ENCODE results near the gene QSOX2. TPM values are rescaled to one million over a fixed set of nuclear protein-coding genes. Genes with fewer than 3 reads are reported as not detected.

QSOX2 gene
- total RNA-seq, 4 donors from 2014 or later: 10.2 to 15.8 (median 12.1) TPM

DNA sequence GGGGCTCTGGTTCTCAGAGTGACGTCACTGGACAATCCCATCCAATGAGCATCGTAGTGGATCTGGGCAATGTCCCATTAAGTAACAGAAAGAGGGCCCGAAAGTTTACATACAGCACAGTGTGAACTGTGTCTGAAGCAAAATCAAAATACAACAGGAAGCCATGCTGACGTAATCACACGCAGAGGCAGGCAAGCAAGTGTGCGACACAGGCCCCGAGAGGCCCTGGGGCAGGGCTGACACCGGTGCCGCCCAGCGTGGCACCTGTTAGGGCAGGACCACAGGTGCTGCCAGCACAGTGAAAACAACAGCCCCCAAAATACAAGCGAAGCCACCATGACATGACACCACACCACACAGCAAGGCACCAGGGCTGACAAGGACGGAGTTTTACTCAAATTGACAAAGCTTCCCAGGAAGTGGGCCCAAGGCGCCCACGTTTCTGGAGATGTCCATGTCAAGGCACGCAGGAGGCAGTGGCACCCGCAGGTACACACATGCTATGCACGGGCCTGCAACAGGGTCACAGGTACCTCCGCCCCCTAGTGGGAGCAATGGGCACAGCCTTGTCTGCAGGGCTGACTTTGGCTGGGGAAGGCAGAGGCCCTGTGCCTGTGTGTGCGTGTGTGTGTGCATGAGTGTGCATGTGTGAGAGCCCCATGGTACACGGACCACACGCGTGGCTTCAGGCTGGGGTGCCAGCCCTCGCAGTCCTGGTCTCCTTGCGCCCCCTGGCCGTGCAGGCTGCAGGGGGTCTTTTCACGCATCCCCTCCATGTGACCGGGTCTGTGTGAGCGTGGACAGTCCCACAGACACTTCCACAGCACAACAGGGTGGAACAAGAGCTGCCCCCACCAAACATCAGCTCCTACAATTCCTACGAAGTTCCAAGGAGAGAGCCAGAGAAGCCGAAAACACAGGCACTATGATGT is 19.6 kb downstream of the QSOX2 start:
- DNase-seq (ENCODE audit: low spot score in 2 of 2): no peak
- no peak overlapping the region for H3K4me3 ChIP-seq
- no peaks in the 10 kb centered on the region for H3K9me3 ChIP-seq
- TF ChIP-seq CTCF (IDR thresholded peaks at IDR 0.05): peak; percentile 73 to 90
- no peak for TF ChIP-seq EP300 (IDR thresholded peaks at IDR 0.05)
- H3K4me1 ChIP-seq: peaks cover 21% of the 10 kb centered on the region
- no peaks in the 10 kb centered on the region for H3K27me3 ChIP-seq
- peaks cover 36% of the 10 kb centered on the region for H3K36me3 ChIP-seq
- peak overlapping the region; percentile 40 for H3K27ac ChIP-seq
- WGBS: 63% methylated on average over 19 of the region's 30 CpGs

DNA sequence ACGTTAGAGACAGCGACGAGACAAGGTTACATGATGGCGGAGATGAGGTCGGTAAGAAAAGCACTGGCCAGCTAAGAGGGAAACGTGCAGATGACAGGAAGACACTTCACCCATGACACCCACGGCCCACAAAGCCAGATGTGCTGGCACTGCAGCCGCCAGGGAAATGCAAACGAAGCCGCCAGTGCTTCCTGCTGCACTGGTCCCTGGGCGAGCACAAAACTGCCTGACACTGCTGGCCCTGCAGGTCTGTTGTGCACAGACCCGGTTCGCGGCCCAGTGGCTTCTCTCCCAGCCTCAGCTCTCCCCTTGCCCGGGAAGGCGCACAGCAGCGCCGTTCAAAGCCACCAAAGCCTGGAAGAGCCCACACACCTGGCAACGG is 20.3 kb downstream of the QSOX2 start:
- no peak for TF ChIP-seq POLR2A (IDR thresholded peaks at IDR 0.05)
- TF ChIP-seq CTCF (IDR thresholded peaks at IDR 0.05): no peak
- TF ChIP-seq POLR2AphosphoS5 (IDR thresholded peaks at IDR 0.05): no peak
- TF ChIP-seq EP300 (IDR thresholded peaks at IDR 0.05): no peak
- 69% methylated on average over 11 of the region's 19 CpGs for WGBS
- H3K4me1 ChIP-seq: peaks cover 28% of the 10 kb centered on the region
- DNase-seq (ENCODE audit: low spot score in 2 of 2): no peak
- H3K9me3 ChIP-seq: no peaks in the 10 kb centered on the region
- no peaks in the 10 kb centered on the region for H3K27me3 ChIP-seq
- peaks cover 37% of the 10 kb centered on the region for H3K36me3 ChIP-seq
- no peak overlapping the region for H3K4me3 ChIP-seq
- peak overlapping the region; percentile 40 for H3K27ac ChIP-seq

DNA sequence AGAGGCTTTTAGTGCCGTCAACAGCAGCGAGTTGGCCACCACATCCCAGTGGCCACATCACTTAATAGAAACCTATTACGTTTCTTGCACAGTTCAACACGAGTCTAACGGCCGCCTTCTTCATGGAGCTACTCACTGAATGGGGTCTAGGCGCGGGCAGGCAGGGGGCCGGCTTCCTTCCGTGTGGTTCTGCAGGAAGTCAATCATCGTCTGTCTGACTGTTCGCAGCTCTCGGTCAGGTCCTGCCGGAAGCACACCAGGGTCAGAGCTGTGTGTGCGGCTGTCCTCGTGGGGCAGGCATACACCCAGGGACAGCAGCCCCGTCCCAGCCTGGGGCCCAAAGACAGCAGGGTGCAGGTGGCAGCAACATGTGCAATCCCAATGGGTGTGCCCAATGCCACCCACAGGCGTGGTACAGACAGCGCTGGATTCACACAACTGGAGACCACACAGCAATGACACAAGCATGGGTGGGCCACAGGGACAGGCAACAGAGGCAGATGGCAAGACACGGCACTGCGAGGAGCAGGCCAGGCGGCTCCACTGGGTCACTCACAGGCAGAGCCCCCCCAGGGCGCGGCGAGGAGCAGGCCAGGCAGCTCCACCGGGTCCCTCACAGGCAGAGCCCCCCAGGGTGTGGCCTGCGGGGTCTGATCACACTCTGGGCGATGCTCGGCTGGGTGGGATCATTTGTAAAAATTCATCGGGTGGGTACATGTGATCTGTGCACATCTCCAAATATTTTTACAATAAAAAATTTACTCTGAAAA is 21.6 kb downstream of the QSOX2 start:
- no peak overlapping the region for H3K4me3 ChIP-seq
- H3K36me3 ChIP-seq: peaks cover 37% of the 10 kb centered on the region
- WGBS: 89% methylated on average over 20 of the region's 30 CpGs
- no peak for DNase-seq (ENCODE audit: low spot score in 2 of 2)
- H3K27me3 ChIP-seq: no peaks in the 10 kb centered on the region
- no peak for TF ChIP-seq CTCF (IDR thresholded peaks at IDR 0.05)
- no peak for TF ChIP-seq POLR2AphosphoS5 (IDR thresholded peaks at IDR 0.05)
- TF ChIP-seq EP300 (IDR thresholded peaks at IDR 0.05): no peak
- no peak for TF ChIP-seq POLR2A (IDR thresholded peaks at IDR 0.05)
- peaks cover 39% of the 10 kb centered on the region for H3K4me1 ChIP-seq
- no peak overlapping the region for H3K27ac ChIP-seq
- H3K9me3 ChIP-seq: no peaks in the 10 kb centered on the region

GRCh38 chr9:136222906-136223285 is 22.7 kb downstream of the QSOX2 start:
- DNase-seq (ENCODE audit: low spot score in 2 of 2): no peak
- Histone ChIP-seq H3K36me3 (peaks cover 44% of the 10 kb centered on the region), H3K4me1 (peaks cover 42% of the 10 kb centered on the region), H3K27ac (no peak overlapping the region), H3K27me3 (no peaks in the 10 kb centered on the region), H3K9me3 (no peaks in the 10 kb centered on the region), H3K4me3 (no peak overlapping the region)
- TF ChIP-seq EP300 (IDR thresholded peaks at IDR 0.05) (no peak), POLR2A (IDR thresholded peaks at IDR 0.05) (no peak), CTCF (IDR thresholded peaks at IDR 0.05) (no peak), POLR2AphosphoS5 (IDR thresholded peaks at IDR 0.05) (no peak)
- 93% methylated on average over 13 of the region's 13 CpGs for WGBS

All from suprapubic skin (tissue), 4 donors.